ENCODE results near the gene RPTOR. TPM values are rescaled to one million over a fixed set of nuclear protein-coding genes. Genes with fewer than 3 reads are reported as not detected.
A peak's percentile ranks its signal among the peaks of the same experiment; 100 is the strongest.

Gene RPTOR
- total RNA-seq, 1 donor from 2014 or later: 53.7 TPM

DNA sequence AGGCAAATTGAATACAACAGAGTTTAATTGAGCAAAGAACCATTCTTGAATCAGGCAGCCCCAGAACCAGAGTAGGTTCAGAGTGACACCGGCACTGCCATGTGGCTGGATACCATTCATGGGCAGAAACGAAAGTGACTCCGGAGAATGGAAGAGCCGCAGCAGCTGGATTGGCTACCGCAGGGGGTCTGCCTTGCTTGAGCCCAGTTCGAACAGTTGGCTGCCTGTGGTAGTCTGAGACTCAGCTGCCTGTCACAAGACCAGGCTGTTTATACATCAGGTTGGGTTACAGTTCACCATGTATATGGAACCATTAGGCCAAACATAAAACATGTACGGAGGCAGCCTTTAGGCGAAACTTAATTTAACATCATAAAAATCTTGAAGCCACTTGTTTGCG, 241.8 kb downstream of the RPTOR start:
- Mint-ChIP-seq H3K4me3 (no peak overlapping the region), H3K4me1 (peaks cover 36% of the 10 kb centered on the region), H3K27ac (no peak overlapping the region), H3K9me3 (peaks cover 8% of the 10 kb centered on the region), H3K27me3 (ENCODE audit: low read depth) (no peaks in the 10 kb centered on the region), H3K36me3 (peaks cover 8% of the 10 kb centered on the region)
- no peak for TF ChIP-seq CTCF (IDR thresholded peaks at IDR 0.05; ENCODE audit: unreplicated experiment)
- no peak for DNase-seq (ENCODE audit: low spot score in 2 of 2, unreplicated experiment in 2 of 2)

DNA sequence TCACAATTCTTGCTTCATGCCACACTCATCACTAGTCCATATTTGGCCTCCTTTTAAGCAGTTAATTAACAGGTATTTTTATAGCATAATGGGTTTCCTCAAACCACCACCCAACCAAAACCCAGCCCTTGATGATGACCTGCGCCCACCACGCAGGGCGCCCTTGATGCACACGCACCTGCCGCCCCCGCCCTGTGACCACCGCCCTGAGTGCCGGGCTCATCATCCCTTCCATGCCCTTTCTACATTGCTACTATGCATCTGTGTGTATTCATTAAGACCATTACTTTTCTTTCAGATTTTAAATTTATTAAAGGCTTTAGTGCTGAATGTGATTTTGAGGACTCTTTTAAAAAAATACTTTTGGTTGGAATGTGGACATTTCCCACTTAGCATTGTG, 242.2 kb downstream of the RPTOR start:
- Mint-ChIP-seq H3K4me1 (peaks cover 38% of the 10 kb centered on the region), H3K27ac (no peak overlapping the region), H3K9me3 (peaks cover 8% of the 10 kb centered on the region), H3K27me3 (ENCODE audit: low read depth) (no peaks in the 10 kb centered on the region), H3K4me3 (no peak overlapping the region), H3K36me3 (peaks cover 8% of the 10 kb centered on the region)
- no peak for TF ChIP-seq CTCF (IDR thresholded peaks at IDR 0.05; ENCODE audit: unreplicated experiment)
- DNase-seq (ENCODE audit: low spot score in 2 of 2, unreplicated experiment in 2 of 2): no peak

DNA sequence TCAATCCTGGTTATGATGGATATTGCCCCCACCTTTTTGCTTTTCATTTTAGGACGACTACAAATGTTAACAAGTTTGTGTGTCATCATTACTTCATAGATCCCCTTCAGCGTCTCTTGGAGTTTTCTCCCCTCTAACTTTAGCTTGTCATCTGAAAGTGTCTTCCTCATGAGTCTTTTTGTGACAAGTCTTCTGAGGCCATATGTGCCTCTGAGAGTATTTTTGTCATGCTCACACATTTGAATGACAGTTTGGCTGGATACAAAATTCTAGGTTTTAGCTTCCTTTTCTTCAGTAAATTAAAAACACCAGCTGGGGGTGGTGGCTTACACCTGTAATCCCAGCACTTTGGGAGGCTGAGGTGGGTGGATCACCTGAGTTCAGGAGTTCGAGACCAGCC, 243.2 kb downstream of the RPTOR start:
- no peak for DNase-seq (ENCODE audit: low spot score in 2 of 2, unreplicated experiment in 2 of 2)
- peaks cover 8% of the 10 kb centered on the region for H3K36me3 Mint-ChIP-seq
- H3K27me3 Mint-ChIP-seq (ENCODE audit: low read depth): no peaks in the 10 kb centered on the region
- no peak overlapping the region for H3K27ac Mint-ChIP-seq
- peaks cover 33% of the 10 kb centered on the region for H3K4me1 Mint-ChIP-seq
- no peak overlapping the region for H3K4me3 Mint-ChIP-seq
- H3K9me3 Mint-ChIP-seq: peaks cover 8% of the 10 kb centered on the region
- no peak for TF ChIP-seq CTCF (IDR thresholded peaks at IDR 0.05; ENCODE audit: unreplicated experiment)

DNA sequence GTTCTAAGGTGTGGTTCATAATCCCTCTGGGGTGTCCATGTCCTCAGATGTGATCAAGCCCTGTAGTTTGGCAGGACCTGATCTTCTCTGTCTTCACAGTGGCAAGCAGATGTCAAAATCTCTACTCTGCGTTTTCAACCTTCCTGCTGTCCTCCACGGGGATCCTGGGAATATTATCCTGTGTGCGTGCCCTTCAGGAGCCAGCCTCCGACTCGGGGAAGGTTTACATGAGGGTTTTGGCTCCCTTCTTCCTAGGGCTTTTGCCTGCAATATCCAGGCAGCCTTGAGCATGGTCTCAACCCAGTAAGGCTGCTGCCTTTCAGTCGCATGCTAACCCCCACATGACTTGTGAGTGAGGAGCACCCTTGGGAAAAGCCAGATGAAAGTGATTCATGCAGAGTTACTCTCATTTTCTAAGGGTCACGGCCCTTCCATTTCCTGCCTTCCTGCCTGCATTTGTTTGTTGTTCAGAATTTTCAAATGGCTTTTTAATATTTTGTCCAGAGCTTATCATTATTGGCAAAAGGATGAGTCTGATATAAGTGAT, 244.8 kb downstream of the RPTOR start:
- Mint-ChIP-seq H3K36me3 (peaks cover 8% of the 10 kb centered on the region), H3K4me1 (peaks cover 40% of the 10 kb centered on the region), H3K27ac (peak overlapping the region; percentile 76), H3K4me3 (no peak overlapping the region), H3K27me3 (ENCODE audit: low read depth) (no peaks in the 10 kb centered on the region), H3K9me3 (peaks cover 8% of the 10 kb centered on the region)
- no peak for DNase-seq (ENCODE audit: low spot score in 2 of 2, unreplicated experiment in 2 of 2)
- TF ChIP-seq CTCF (IDR thresholded peaks at IDR 0.05; ENCODE audit: unreplicated experiment): no peak

GRCh38 chr17:80790021-80790765, 245.6 kb downstream of the RPTOR start:
- Mint-ChIP-seq H3K36me3 (peaks cover 8% of the 10 kb centered on the region), H3K4me1 (peaks cover 46% of the 10 kb centered on the region), H3K9me3 (peaks cover 8% of the 10 kb centered on the region), H3K27me3 (ENCODE audit: low read depth) (no peaks in the 10 kb centered on the region), H3K4me3 (no peak overlapping the region), H3K27ac (peak overlapping the region; percentile 76)
- TF ChIP-seq CTCF (IDR thresholded peaks at IDR 0.05; ENCODE audit: unreplicated experiment): no peak
- DNase-seq (ENCODE audit: low spot score in 2 of 2, unreplicated experiment in 2 of 2): no peak

Measured in mesothelial cell of epicardium (in vitro differentiated cells).